OCI-LY7 (cell line): Measurements from ENCODE around the gene RSPRY1.

Experiments used
- CTCF ChIP-seq: fragments of 200-600 bp; sonication (generic); conservative IDR thresholded peaks from 2 replicates; pipeline ENCODE4 v1.5.1; 2014; ENCODE audit warnings: mild to moderate bottlenecking, antibody characterized with exemption, low read length, moderate library complexity, mixed read lengths
- EZH2phosphoT487 ChIP-seq: fragments of 200-600 bp; sonication (generic); IDR thresholded peaks from 2 replicates; pipeline ENCODE4 v1.6.1; 2018; ENCODE audit warnings: low read depth, borderline replicate concordance, mild to moderate bottlenecking, mixed run types, antibody characterized with exemption, low read length, moderate library complexity, mixed read lengths

- TF ChIP-seq CTCF (no peak), EZH2phosphoT487 (no peak)
These were observed 91.5 kb downstream of the RSPRY1 start for GRCh38 chr16:57277586-57277985.
